ENCODE data around the gene ARVCF. TPM values are rescaled to one million over a fixed set of nuclear protein-coding genes. Genes with fewer than 3 reads are reported as not detected.

Gene ARVCF
- total RNA-seq, 4 donors from 2014 or later, result 34.5 to 123 (median 111) TPM

GRCh38 chr22:20033045-20033706, 16.6 kb upstream of the ARVCF start:
- intact Hi-C loops (cut with DNase I), result no loop called here

GRCh38 chr22:20032407-20032991, 15.9 kb upstream of the ARVCF start:
- peak overlapping the region; percentile 67 to 83 (median 75) for H3K27ac ChIP-seq
- no peaks in the 10 kb centered on the region for H3K27me3 ChIP-seq
- H3K4me1 ChIP-seq, result peaks cover 25 to 41% of the 10 kb centered on the region in 2 donors
- intact Hi-C loops (cut with DNase I), result no loop called here
- WGBS, 2 donors, result 88 to 100% methylated on average over 4 to 7 of the region's 7 CpGs
- H3K36me3 ChIP-seq, result peaks cover 5 to 11% of the 10 kb centered on the region in 2 donors
- DNase-seq, result peak; percentile 49 to 61
- H3K9me3 ChIP-seq, result no peaks in the 10 kb centered on the region
- no peak for TF ChIP-seq POLR2A (IDR thresholded peaks at IDR 0.05)
- no peak for TF ChIP-seq CTCF (IDR thresholded peaks at IDR 0.05)
- H3K4me3 ChIP-seq (replicated peaks in 1 of 3), result no peak overlapping the region

More at GRCh38 chr22:20033045-20033706, 16.6 kb upstream of the ARVCF start:
- Histone ChIP-seq H3K9me3 (no peaks in the 10 kb centered on the region), H3K27me3 (no peaks in the 10 kb centered on the region), H3K27ac (peak overlapping the region; percentile 67 to 83 (median 75)), H3K4me1 (peaks cover 25 to 41% of the 10 kb centered on the region in 2 donors), H3K36me3 (peaks cover 5 to 18% of the 10 kb centered on the region in 2 donors), H3K4me3 (replicated peaks in 1 of 3) (no peak overlapping the region)
- 43 to 87% methylated on average over 3 to 9 of the region's 14 CpGs for WGBS, 2 donors
- DNase-seq, result peak; percentile 81 to 89
- no peak for TF ChIP-seq CTCF (IDR thresholded peaks at IDR 0.05)

- TF ChIP-seq CTCF (IDR thresholded peaks at IDR 0.05) (no peak), POLR2A (IDR thresholded peaks at IDR 0.05) (no peak)
- H3K4me1 ChIP-seq, result peaks cover 25 to 41% of the 10 kb centered on the region in 2 donors
Observed at GRCh38 chr22:20031732-20032406, 15.2 kb upstream of the ARVCF start.

GRCh38 chr22:20029550-20030225, 13.1 kb upstream of the ARVCF start:
- TF ChIP-seq CTCF (IDR thresholded peaks at IDR 0.05), result no peak
- TF ChIP-seq POLR2A (IDR thresholded peaks at IDR 0.05), result no peak
- H3K27me3 ChIP-seq, result no peaks in the 10 kb centered on the region
- H3K4me3 ChIP-seq (replicated peaks in 1 of 3), result no peak overlapping the region
- peaks cover 0 to 3% of the 10 kb centered on the region in 2 donors for H3K36me3 ChIP-seq
- H3K9me3 ChIP-seq, result no peaks in the 10 kb centered on the region
- no peak for DNase-seq
- no peak overlapping the region for H3K27ac ChIP-seq
- 85 to 92% methylated on average over 9 of the region's 9 CpGs for WGBS, 2 donors
- intact Hi-C loops (cut with DNase I), result loop anchor here (10.0 kb wide), 1 partner anchor 85 kb away; the partner anchor contains the start of genes RANBP1 and TRMT2A
- peaks cover 25 to 41% of the 10 kb centered on the region in 2 donors for H3K4me1 ChIP-seq

More at GRCh38 chr22:20031732-20032406, 15.2 kb upstream of the ARVCF start:
- DNase-seq, result no peak
- peak overlapping the region in 2 of 3 donors; percentile 67 to 75 for H3K27ac ChIP-seq
- no peaks in the 10 kb centered on the region for H3K27me3 ChIP-seq
- no peaks in the 10 kb centered on the region for H3K9me3 ChIP-seq
- WGBS, 2 donors, result 80 to 92% methylated on average over 1 to 13 of the region's 16 CpGs
- H3K36me3 ChIP-seq, result peaks cover 2 to 5% of the 10 kb centered on the region in 2 donors
- intact Hi-C loops (cut with DNase I), result no loop called here
- no peak overlapping the region for H3K4me3 ChIP-seq (replicated peaks in 1 of 3)
